OCI-LY7 (cell line): ENCODE results near the gene DMRT3. TPM values are rescaled to one million over a fixed set of nuclear protein-coding genes. Genes with fewer than 3 reads are reported as not detected.

Experiments
- BruUV-seq: library from RNA; stranded (reverse); fragments of 400-500 nt; replicated peaks from 2 replicates; lab custom pipeline; 2021; lab: Mats Ljungman, UMichigan
- CTCF ChIA-PET: fragments of 300-600 bp; sonication (Branson Sonifier 250); formaldehyde crosslinking; loops from one replicate; lab custom pipeline; 2022; ENCODE audit warnings: antibody characterized with exemption; ENCODE audit not compliant: unreplicated experiment; lab: Charles Lee
- POLR2A ChIA-PET: fragments of 300-600 bp; sonication (Branson Sonifier 250); formaldehyde crosslinking; loops from one replicate; lab custom pipeline; 2022; ENCODE audit warnings: antibody characterized with exemption; lab: Charles Lee
- DNase-seq: peaks from one replicate; pipeline ENCODE4 v3.0.0-alpha.2; 2015; ENCODE audit warnings: low spot score
- H2AFZ ChIP-seq: fragments of 200-600 bp; sonication (generic), shearing (Covaris generic); 2 replicates; pipeline ENCODE4 v1.6.1; 2014; ENCODE audit warnings: mild to moderate bottlenecking, antibody characterized with exemption, low read length, moderate library complexity
- H3K27ac ChIP-seq: fragments of 200-600 bp; sonication (generic); 2 replicates; pipeline ENCODE4 v1.5.1; 2014; ENCODE audit warnings: mixed run types, low read depth, mild to moderate bottlenecking, moderate library complexity, low read length, inconsistent platforms; ENCODE audit not compliant: poor library complexity, severe bottlenecking
- H3K36me3 ChIP-seq: fragments of 200-600 bp; sonication (generic); 2 replicates; pipeline ENCODE4 v1.6.1; 2014; ENCODE audit warnings: mild to moderate bottlenecking, antibody characterized with exemption, low read length, moderate library complexity, mixed read lengths; ENCODE audit not compliant: insufficient read depth
- H3K4me1 ChIP-seq: fragments of 200-600 bp; sonication (generic); 2 replicates; pipeline ENCODE4 v1.5.1; 2014; ENCODE audit warnings: mild to moderate bottlenecking, low read length; ENCODE audit not compliant: insufficient read depth, poor library complexity, severe bottlenecking
- H3K4me2 ChIP-seq: fragments of 200-600 bp; sonication (generic); 2 replicates; pipeline ENCODE4 v1.6.1; 2014; ENCODE audit warnings: mild to moderate bottlenecking, low read length
- H3K4me3 ChIP-seq: fragments of 200-600 bp; sonication (generic); 2 replicates; pipeline ENCODE4 v1.5.1; 2014; ENCODE audit warnings: mild to moderate bottlenecking, low read depth, low read length; ENCODE audit not compliant: poor library complexity, severe bottlenecking
- H3K79me2 ChIP-seq: fragments of 200-600 bp; sonication (generic); 2 replicates; pipeline ENCODE4 v1.6.1; 2016; ENCODE audit warnings: low read depth, mild to moderate bottlenecking, low read length, moderate library complexity, mixed read lengths; ENCODE audit not compliant: insufficient read depth
- H3K9me2 ChIP-seq: fragments of 200-600 bp; sonication (generic); 2 replicates; pipeline ENCODE4 v1.6.1; 2016; ENCODE audit warnings: mild to moderate bottlenecking, low read length, mixed read lengths; ENCODE audit not compliant: insufficient read depth
- H3K9me3 ChIP-seq: fragments of 200-600 bp; sonication (generic); 2 replicates; pipeline ENCODE4 v1.6.1; 2014; ENCODE audit warnings: mild to moderate bottlenecking, mixed run types, low read length, mixed read lengths
- H4K20me1 ChIP-seq: fragments of 200-600 bp; sonication (generic); 2 replicates; pipeline ENCODE4 v1.6.1; 2014; ENCODE audit warnings: mild to moderate bottlenecking, antibody characterized with exemption, low read length, moderate library complexity, mixed read lengths; ENCODE audit not compliant: insufficient read depth
- EZH2phosphoT487 ChIP-seq: fragments of 200-600 bp; sonication (generic); IDR thresholded peaks from 2 replicates; pipeline ENCODE4 v1.6.1; 2018; ENCODE audit warnings: low read depth, borderline replicate concordance, mild to moderate bottlenecking, mixed run types, antibody characterized with exemption, low read length, moderate library complexity, mixed read lengths
- intact Hi-C: fragments of 100-400 bp; cut with micrococcal nuclease; formaldehyde crosslinking; loops from one replicate; pipeline ENCODE4 v1.10.0; 2022; ENCODE audit not compliant: unreplicated experiment
- total RNA-seq, 2 experiments: library from RNA; depleted of rRNA in 1 of 2; stranded (reverse); fragments of >200 nt in 1 of 2; shearing (Covaris generic) in 1 of 2; gene quantifications; 2 replicates each; pipeline ENCODE4 v1.2.3, GENCODE V29; 2014 to 2022
- TF ChIP-seq, protein P1 (sequence below): fragments of 200-600 bp; sonication (generic); conservative IDR thresholded peaks from 2 replicates; pipeline ENCODE4 v1.5.1; 2014; ENCODE audit warnings: mild to moderate bottlenecking, antibody characterized with exemption, low read length, moderate library complexity, mixed read lengths

DMRT3 gene
- total RNA-seq, 2 experiments from 2014 or later: not detected

- Histone ChIP-seq H2AFZ (no peak overlapping the region), H3K9me3 (peaks cover 10% of the 10 kb centered on the region), H3K36me3 (no peaks in the 10 kb centered on the region), H3K9me2 (no peaks in the 10 kb centered on the region), H3K4me2 (no peak overlapping the region), H3K27ac (no peak overlapping the region), H4K20me1 (no peaks in the 10 kb centered on the region), H3K4me3 (no peak overlapping the region), H3K4me1 (peaks cover 12% of the 10 kb centered on the region), H3K79me2 (no peaks in the 10 kb centered on the region)
- ChIA-PET CTCF (no interaction called here), POLR2A (interaction anchor here (0.6 to 1.3 kb wide), 4 partner anchors 13 to 378 kb away, joined by 3 to 11 read pairs (median 3); no protein-coding TSS in a partner anchor)
- intact Hi-C loops: loop anchor here (10.0 kb wide), 1 partner anchor 618 kb away; no protein-coding TSS in a partner anchor
- BruUV-seq: no TSS peak
- TF ChIP-seq, protein P1, sequence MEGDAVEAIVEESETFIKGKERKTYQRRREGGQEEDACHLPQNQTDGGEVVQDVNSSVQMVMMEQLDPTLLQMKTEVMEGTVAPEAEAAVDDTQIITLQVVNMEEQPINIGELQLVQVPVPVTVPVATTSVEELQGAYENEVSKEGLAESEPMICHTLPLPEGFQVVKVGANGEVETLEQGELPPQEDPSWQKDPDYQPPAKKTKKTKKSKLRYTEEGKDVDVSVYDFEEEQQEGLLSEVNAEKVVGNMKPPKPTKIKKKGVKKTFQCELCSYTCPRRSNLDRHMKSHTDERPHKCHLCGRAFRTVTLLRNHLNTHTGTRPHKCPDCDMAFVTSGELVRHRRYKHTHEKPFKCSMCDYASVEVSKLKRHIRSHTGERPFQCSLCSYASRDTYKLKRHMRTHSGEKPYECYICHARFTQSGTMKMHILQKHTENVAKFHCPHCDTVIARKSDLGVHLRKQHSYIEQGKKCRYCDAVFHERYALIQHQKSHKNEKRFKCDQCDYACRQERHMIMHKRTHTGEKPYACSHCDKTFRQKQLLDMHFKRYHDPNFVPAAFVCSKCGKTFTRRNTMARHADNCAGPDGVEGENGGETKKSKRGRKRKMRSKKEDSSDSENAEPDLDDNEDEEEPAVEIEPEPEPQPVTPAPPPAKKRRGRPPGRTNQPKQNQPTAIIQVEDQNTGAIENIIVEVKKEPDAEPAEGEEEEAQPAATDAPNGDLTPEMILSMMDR: no peak
- TF ChIP-seq EZH2phosphoT487: no peak
- DNase-seq: no peak
Measured at GRCh38 chr9:1002678-1003077, 26.2 kb downstream of the DMRT3 start.

DNA sequence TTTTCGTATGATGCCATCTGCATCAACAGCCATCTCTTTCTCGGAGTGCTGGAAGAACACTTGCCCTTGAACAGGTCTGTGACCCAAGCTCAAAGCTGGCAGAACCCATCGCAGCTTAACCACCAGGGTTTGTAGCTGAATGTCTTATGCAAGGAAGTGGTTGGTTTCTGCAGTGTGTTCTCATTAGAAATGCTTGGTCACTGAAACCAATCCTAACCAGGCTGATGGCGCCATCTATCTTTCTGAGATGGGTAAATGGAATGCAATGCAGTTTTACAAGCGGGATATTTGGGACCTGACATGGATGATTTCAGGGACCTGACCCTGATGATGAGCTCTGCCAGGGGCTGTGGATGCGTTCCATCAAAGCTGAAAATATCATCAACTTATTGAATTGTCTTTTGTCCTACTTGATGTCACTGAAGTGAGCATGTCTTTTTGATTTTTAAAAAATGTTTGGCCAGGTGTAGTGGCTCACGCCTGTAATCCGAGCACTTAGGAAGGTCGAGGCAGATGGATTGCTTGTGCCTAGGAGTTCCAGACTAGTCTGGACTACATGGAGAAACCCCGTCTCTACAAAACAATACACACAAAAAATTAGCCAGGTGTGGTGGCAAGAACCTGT, 28.7 kb downstream of the DMRT3 start:
- no peaks in the 10 kb centered on the region for H3K9me2 ChIP-seq
- ChIA-PET POLR2A (interaction anchor here (0.6 to 1.8 kb wide), 4 partner anchors 25 to 121 kb away, joined by 3 to 4 read pairs (median 4); no protein-coding TSS in a partner anchor), CTCF (interaction anchor here (0.6 to 1.1 kb wide), 5 partner anchors 8 to 494 kb away, joined by 3 to 6 read pairs (median 3); no protein-coding TSS in a partner anchor)
- H3K79me2 ChIP-seq: no peaks in the 10 kb centered on the region
- intact Hi-C loops: loop anchor here (1.0 to 10.0 kb wide), 4 partner anchors 38 to 620 kb away; no protein-coding TSS in a partner anchor
- TF ChIP-seq EZH2phosphoT487: no peak
- TF ChIP-seq, protein P1: peak; percentile 86
- peak; percentile 80 for DNase-seq
- H3K4me1 ChIP-seq: peaks cover 14% of the 10 kb centered on the region
- no peaks in the 10 kb centered on the region for H3K9me3 ChIP-seq
- peak overlapping the region; percentile 94; the same call in 1 of the 2 replicates for H2AFZ ChIP-seq
- peak overlapping the region; percentile 63 for H3K4me2 ChIP-seq
- no peak overlapping the region for H3K4me3 ChIP-seq
- no peak overlapping the region for H3K27ac ChIP-seq
- no peaks in the 10 kb centered on the region for H4K20me1 ChIP-seq
- H3K36me3 ChIP-seq: no peaks in the 10 kb centered on the region
- no TSS peak for BruUV-seq

DNA sequence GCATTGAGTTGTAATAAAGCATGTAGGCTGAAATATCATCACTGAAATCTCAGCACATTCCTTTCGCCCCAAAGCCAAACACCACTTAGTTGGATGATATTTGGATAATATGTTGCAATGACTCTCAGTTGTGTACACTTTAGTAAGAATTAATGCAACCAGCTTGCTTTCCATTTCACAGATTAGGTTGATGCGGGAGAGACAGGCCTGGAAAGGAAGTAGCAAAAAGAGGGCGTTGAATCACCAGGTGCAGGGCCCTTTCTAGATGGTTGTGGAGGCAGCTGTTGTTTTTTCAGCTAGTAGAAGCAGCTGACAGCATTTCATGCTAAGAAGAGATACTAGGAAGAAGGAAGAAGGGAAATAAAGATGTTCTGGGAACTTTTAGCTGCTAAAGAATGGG, 30.9 kb downstream of the DMRT3 start:
- no peak overlapping the region for H3K4me3 ChIP-seq
- H3K9me2 ChIP-seq: no peaks in the 10 kb centered on the region
- BruUV-seq: no TSS peak
- H3K4me1 ChIP-seq: peaks cover 14% of the 10 kb centered on the region
- H2AFZ ChIP-seq: peak overlapping the region; percentile 66
- H3K9me3 ChIP-seq: no peaks in the 10 kb centered on the region
- H3K27ac ChIP-seq: peak overlapping the region; percentile 31
- no peaks in the 10 kb centered on the region for H3K36me3 ChIP-seq
- POLR2A ChIA-PET: interaction anchor here (0.7 to 0.9 kb wide), 2 partner anchors 59 to 136 kb away, joined by 3 read pairs; no protein-coding TSS in a partner anchor
- intact Hi-C loops: loop anchor here (2.0 to 10.0 kb wide), 4 partner anchors 40 to 623 kb away; no protein-coding TSS in a partner anchor
- DNase-seq: peak; percentile 53
- CTCF ChIA-PET: interaction anchor here (0.6 kb wide), 1 partner anchor 74 kb away, joined by 4 read pairs; no protein-coding TSS in a partner anchor
- peak overlapping the region; percentile 22; the same call in 1 of the 2 replicates for H3K4me2 ChIP-seq
- no peak for TF ChIP-seq EZH2phosphoT487
- TF ChIP-seq, protein P1: no peak
- no peaks in the 10 kb centered on the region for H4K20me1 ChIP-seq
- no peaks in the 10 kb centered on the region for H3K79me2 ChIP-seq
